ENCODE measurements around the gene FKBP1A. TPM values are rescaled to one million over a fixed set of nuclear protein-coding genes. Genes with fewer than 3 reads are reported as not detected.

Gene FKBP1A
- total and polyA plus RNA-seq, 2 donors (not counting 3 experiments of a cell fraction or from before 2014, with no cell fraction given) = 968 to 1,972 TPM

- FAIRE-seq = no peak
- Histone ChIP-seq H3K27ac (ENCODE audit: insufficient read depth, low read depth, low read length) (no peak overlapping the region), H3K36me3 (ENCODE audit: control insufficient read depth in 2 of 2, extremely low read depth in 1 of 2, insufficient read depth in 2 of 2, low read length in 2 of 2) (no peaks in the 10 kb centered on the region), H3K9ac (replicated peaks; ENCODE audit: extremely low read depth, insufficient read depth, low read length) (no peak overlapping the region), H3K4me3 (replicated peaks in 1 of 3; ENCODE audit: insufficient read depth in 1 of 3, low read depth in 1 of 3, low read length in 3 of 3) (no peak overlapping the region), H3K4me1 (ENCODE audit: control insufficient read depth, extremely low read depth, insufficient read depth, low read length) (peaks cover 26% of the 10 kb centered on the region), H3K9me3 (replicated peaks; ENCODE audit: control insufficient read depth, insufficient read depth, low read length) (no peaks in the 10 kb centered on the region), H3K9me1 (replicated peaks; ENCODE audit: control insufficient read depth, extremely low read depth, insufficient read depth, low read length) (no peaks in the 10 kb centered on the region), H3K79me2 (ENCODE audit: control insufficient read depth, insufficient read depth, low read length) (no peaks in the 10 kb centered on the region), H3K27me3 (ENCODE audit: control insufficient read depth in 2 of 2, insufficient read depth in 2 of 2, low read length in 2 of 2) (no peaks in the 10 kb centered on the region), H4K20me1 (replicated peaks; ENCODE audit: control insufficient read depth, extremely low read depth, insufficient read depth, low read length) (no peaks in the 10 kb centered on the region), H3K4me2 (ENCODE audit: insufficient read depth, low read length) (no peak overlapping the region), H2AFZ (ENCODE audit: low read depth, low read length) (no peak overlapping the region)
- ChIA-PET CTCF (interaction anchor here (1.4 kb wide), 1 partner anchor 184 kb away, joined by 5 read pairs; no protein-coding TSS in a partner anchor), POLR2A (no interaction called here)
- intact Hi-C loops (cut with micrococcal nuclease) (no loop called here), dilution Hi-C loops (cut with MboI; ENCODE audit: extremely low pct_ligation_motif_present, low sequenced_read_pairs) (loop anchor here (25.0 kb wide), 1 partner anchor 118 kb away; no protein-coding TSS in a partner anchor)
- no TSS peak for BruUV-seq (replicated peaks)
- no peak for DNase-seq (ENCODE audit: low read depth, low spot score)
- TF ChIP-seq, protein P1, sequence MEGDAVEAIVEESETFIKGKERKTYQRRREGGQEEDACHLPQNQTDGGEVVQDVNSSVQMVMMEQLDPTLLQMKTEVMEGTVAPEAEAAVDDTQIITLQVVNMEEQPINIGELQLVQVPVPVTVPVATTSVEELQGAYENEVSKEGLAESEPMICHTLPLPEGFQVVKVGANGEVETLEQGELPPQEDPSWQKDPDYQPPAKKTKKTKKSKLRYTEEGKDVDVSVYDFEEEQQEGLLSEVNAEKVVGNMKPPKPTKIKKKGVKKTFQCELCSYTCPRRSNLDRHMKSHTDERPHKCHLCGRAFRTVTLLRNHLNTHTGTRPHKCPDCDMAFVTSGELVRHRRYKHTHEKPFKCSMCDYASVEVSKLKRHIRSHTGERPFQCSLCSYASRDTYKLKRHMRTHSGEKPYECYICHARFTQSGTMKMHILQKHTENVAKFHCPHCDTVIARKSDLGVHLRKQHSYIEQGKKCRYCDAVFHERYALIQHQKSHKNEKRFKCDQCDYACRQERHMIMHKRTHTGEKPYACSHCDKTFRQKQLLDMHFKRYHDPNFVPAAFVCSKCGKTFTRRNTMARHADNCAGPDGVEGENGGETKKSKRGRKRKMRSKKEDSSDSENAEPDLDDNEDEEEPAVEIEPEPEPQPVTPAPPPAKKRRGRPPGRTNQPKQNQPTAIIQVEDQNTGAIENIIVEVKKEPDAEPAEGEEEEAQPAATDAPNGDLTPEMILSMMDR (IDR thresholded peaks at IDR 0.05; ENCODE audit: extremely low read depth in 1 of 2, insufficient read depth in 1 of 2, low read depth in 1 of 2, low read length in 2 of 2) = no peak
- TF ChIP-seq JUN (IDR thresholded peaks at IDR 0.05; ENCODE audit: borderline replicate concordance, insufficient read depth, insufficient read length, low read depth) (no peak), POLR2A (IDR thresholded peaks at IDR 0.05; ENCODE audit: low read depth, low read length) (no peak), POLR2AphosphoS5 (IDR thresholded peaks at IDR 0.05; ENCODE audit: insufficient read depth, low read depth, low read length) (no peak), GATA2 (IDR thresholded peaks at IDR 0.05; ENCODE audit: insufficient read depth, insufficient read length, low read depth, low read length) (no peak), EZH2 (IDR thresholded peaks at IDR 0.05; ENCODE audit: borderline replicate concordance, low read depth, low read length, severe bottlenecking) (no peak), FOS (IDR thresholded peaks at IDR 0.05; ENCODE audit: borderline replicate concordance, insufficient read depth, low read length) (no peak), MYC (IDR thresholded peaks at IDR 0.05; ENCODE audit: low read depth, low read length) (no peak)
- TF ChIP-seq, protein P2, sequence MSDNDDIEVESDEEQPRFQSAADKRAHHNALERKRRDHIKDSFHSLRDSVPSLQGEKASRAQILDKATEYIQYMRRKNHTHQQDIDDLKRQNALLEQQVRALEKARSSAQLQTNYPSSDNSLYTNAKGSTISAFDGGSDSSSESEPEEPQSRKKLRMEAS (IDR thresholded peaks at IDR 0.05; ENCODE audit: insufficient read depth, insufficient read length) = no peak
Observed at GRCh38 chr20:1319462-1319861, 73.4 kb downstream of the FKBP1A start.

Measured in endothelial cell of umbilical vein (primary cell).